DND-41 (cell line): ENCODE data around the gene NYNRIN.

ENCODE experiments used
- ATAC-seq: fragments of 200-7000 bp; cut with Tn5 transposase; 3 replicates; pipeline ENCODE4 v1.9.1; 2021; ENCODE audit warnings: low read depth; ENCODE audit not compliant: insufficient read depth
- DNase-seq: peaks from one replicate; pipeline ENCODE4 v3.0.0-alpha.2; 2020
- H2AFZ ChIP-seq: 2 replicates; pipeline ENCODE4 v1.6.0; 2012; ENCODE audit warnings: low read depth, low read length
- H3K27ac ChIP-seq: 2 replicates; pipeline ENCODE4 v1.5.1; 2012; ENCODE audit warnings: low read length, inconsistent platforms
- H3K27me3 ChIP-seq: fragments of 200-600 bp; sonication (generic); 2 replicates; pipeline ENCODE4 v1.6.0; 2012; ENCODE audit warnings: low read length, mild to moderate bottlenecking, inconsistent platforms; ENCODE audit not compliant: insufficient read depth, poor library complexity
- H3K36me3 ChIP-seq: 2 replicates; pipeline ENCODE4 v1.5.1; 2012; ENCODE audit warnings: low read length, inconsistent platforms; ENCODE audit not compliant: insufficient read depth
- H3K4me1 ChIP-seq: 2 replicates; pipeline ENCODE4 v1.5.1; 2012; ENCODE audit warnings: mild to moderate bottlenecking, low read length; ENCODE audit not compliant: insufficient read depth
- H3K4me2 ChIP-seq: 2 replicates; pipeline ENCODE4 v1.6.0; 2012; ENCODE audit warnings: mild to moderate bottlenecking, moderate library complexity, low read length, inconsistent platforms; ENCODE audit not compliant: insufficient read depth
- H3K4me3 ChIP-seq, 2 experiments: fragments of 200-600 bp in 1 of 2; shearing (Covaris generic) in 1 of 2; 2 replicates each; pipeline ENCODE4 v1.5.1; 2012 to 2016; ENCODE audit warnings: inconsistent platforms in 2 of 2, low read length in 2 of 2, mild to moderate bottlenecking in 2 of 2, low read depth in 1 of 2, moderate library complexity in 1 of 2
- H3K79me2 ChIP-seq: 2 replicates; pipeline ENCODE4 v1.6.0; 2012; ENCODE audit warnings: low read length, inconsistent platforms; ENCODE audit not compliant: insufficient read depth
- H3K9ac ChIP-seq: 2 replicates; pipeline ENCODE4 v1.6.0; 2012; ENCODE audit warnings: low read depth, mild to moderate bottlenecking, inconsistent platforms, low read length, moderate library complexity
- H3K9me3 ChIP-seq: 2 replicates; pipeline ENCODE4 v1.5.1; 2012; ENCODE audit warnings: low read length, moderate library complexity, mild to moderate bottlenecking, inconsistent platforms; ENCODE audit not compliant: insufficient read depth, severe bottlenecking
- H4K20me1 ChIP-seq: 2 replicates; pipeline ENCODE4 v1.6.0; 2012; ENCODE audit warnings: low read length; ENCODE audit not compliant: insufficient read depth
- CTCF ChIP-seq: IDR thresholded peaks from 2 replicates; pipeline ENCODE4 v1.5.1; 2012; ENCODE audit warnings: borderline replicate concordance, low read length, moderate library complexity, mild to moderate bottlenecking; ENCODE audit not compliant: poor library complexity, severe bottlenecking; ENCODE audit errors: extremely low read depth
- EZH2 ChIP-seq: IDR thresholded peaks from 3 replicates; pipeline ENCODE4 v1.6.1; 2012; ENCODE audit warnings: borderline replicate concordance, low read depth, mild to moderate bottlenecking, moderate library complexity, low read length, inconsistent platforms; ENCODE audit not compliant: severe bottlenecking

NYNRIN gene

GRCh38 chr14:24379907-24380730 is 18.7 kb upstream of the NYNRIN start:
- Histone ChIP-seq H3K27me3 (peaks cover 15% of the 10 kb centered on the region), H3K27ac (no peak overlapping the region), H2AFZ (no peak overlapping the region), H3K9ac (no peak overlapping the region), H3K4me3 (no peak overlapping the region), H3K36me3 (no peaks in the 10 kb centered on the region), H3K9me3 (no peaks in the 10 kb centered on the region), H4K20me1 (no peaks in the 10 kb centered on the region), H3K79me2 (no peaks in the 10 kb centered on the region), H3K4me1 (no peaks in the 10 kb centered on the region), H3K4me2 (no peak overlapping the region)
- DNase-seq: no peak
- TF ChIP-seq CTCF: no peak
- no peak for TF ChIP-seq EZH2
- ATAC-seq: no peak

GRCh38 chr14:24381363-24382063 is 17.3 kb upstream of the NYNRIN start:
- DNase-seq (no peak), ATAC-seq (no peak)
- no peaks in the 10 kb centered on the region for H3K79me2 ChIP-seq
- H3K4me2 ChIP-seq: no peak overlapping the region
- TF ChIP-seq EZH2 (no peak), CTCF (no peak)
- no peaks in the 10 kb centered on the region for H3K4me1 ChIP-seq
- no peak overlapping the region for H3K27ac ChIP-seq
- H3K9me3 ChIP-seq: no peaks in the 10 kb centered on the region
- no peaks in the 10 kb centered on the region for H4K20me1 ChIP-seq
- no peak overlapping the region for H2AFZ ChIP-seq
- no peak overlapping the region for H3K9ac ChIP-seq
- no peaks in the 10 kb centered on the region for H3K36me3 ChIP-seq
- H3K4me3 ChIP-seq: no peak overlapping the region
- H3K27me3 ChIP-seq: peaks cover 13% of the 10 kb centered on the region

GRCh38 chr14:24382064-24382371 is 16.8 kb upstream of the NYNRIN start:
- Histone ChIP-seq H3K36me3 (no peaks in the 10 kb centered on the region), H3K79me2 (no peaks in the 10 kb centered on the region), H3K9ac (no peak overlapping the region), H4K20me1 (no peaks in the 10 kb centered on the region), H3K4me2 (no peak overlapping the region), H2AFZ (no peak overlapping the region), H3K27me3 (peaks cover 15% of the 10 kb centered on the region), H3K4me3 (no peak overlapping the region), H3K27ac (no peak overlapping the region), H3K9me3 (no peaks in the 10 kb centered on the region), H3K4me1 (no peaks in the 10 kb centered on the region)
- no peak for ATAC-seq
- no peak for DNase-seq
- TF ChIP-seq CTCF: no peak
- TF ChIP-seq EZH2: no peak
